HepG2 (cell line): ENCODE measurements around the gene C18orf54. TPM values are rescaled to one million over a fixed set of nuclear protein-coding genes. Genes with fewer than 3 reads are reported as not detected.

ENCODE experiments used
- ATAC-seq: fragments of 200-7000 bp; cut with Tn5 transposase; 3 replicates; pipeline ENCODE4 v1.9.1; 2020; ENCODE audit warnings: mild to moderate bottlenecking, moderate library complexity
- Bru-seq: library from RNA; stranded (reverse); fragments of 400-500 nt; gene quantifications from one replicate; lab custom pipeline; 2021; lab: Mats Ljungman, UMichigan
- BruChase-seq, 2 experiments: library from RNA; stranded (reverse); fragments of 400-500 nt; gene quantifications; one replicate each; lab custom pipeline; 2021; lab: Mats Ljungman, UMichigan
- BruUV-seq: library from RNA; stranded (reverse); fragments of 400-500 nt; replicated peaks from 2 replicates; lab custom pipeline; 2021; lab: Mats Ljungman, UMichigan
- CTCF ChIA-PET: fragments of 300-600 bp; formaldehyde crosslinking; extraction: SDS; loops from one replicate; lab custom pipeline; 2021; ENCODE audit warnings: low total read pairs, inconsistent platforms, low intra/inter-chr PET ratio; lab: Yijun Ruan, JAX
- POLR2A ChIA-PET: fragments of 350-600 bp; sonication (Branson Sonifier 250); formaldehyde crosslinking; loops from one replicate; lab custom pipeline; 2020; ENCODE audit warnings: antibody characterized with exemption, inconsistent platforms; lab: Yijun Ruan, JAX
- DNase-seq: peaks from one replicate; pipeline ENCODE4 v3.0.0-alpha.2; 2015; ENCODE audit warnings: low spot score
- FAIRE-seq: peaks from 3 replicates; lab custom pipeline; 2011; peaks lifted over from hg19 to GRCh38; lab: Jason Lieb, UNC
- H2AFZ ChIP-seq: one replicate; pipeline ENCODE4 v1.6.1; 2011; ENCODE audit warnings: low read length, inconsistent platforms
- H3K27ac ChIP-seq: fragments of 300-600 bp; 3 replicates; pipeline ENCODE4 v1.8.0; 2011; ENCODE audit warnings: mixed run types, mild to moderate bottlenecking, mixed read lengths, low read length, inconsistent platforms; ENCODE audit not compliant: insufficient read depth; ENCODE audit errors: extremely low read length
- H3K27me3 ChIP-seq, 2 experiments: fragments of 200-600 bp in 1 of 2; 2 replicates in 1 of 2; 3 replicates in 1 of 2; pipeline versions ENCODE4 v1.6.0 to v1.8.0; 2011; ENCODE audit warnings: low read length in 2 of 2, mild to moderate bottlenecking in 2 of 2, moderate library complexity in 2 of 2, inconsistent platforms in 1 of 2; ENCODE audit not compliant: insufficient read depth in 2 of 2, control insufficient read depth in 1 of 2
- H3K36me3 ChIP-seq, 2 experiments: fragments of 200-600 bp in 1 of 2; replicated peaks in 1 of 2; 2 replicates in 1 of 2; 3 replicates in 1 of 2; pipeline versions ENCODE4 v1.5.1 to v1.8.0; 2011; ENCODE audit warnings: low read length in 2 of 2, inconsistent platforms in 1 of 2; ENCODE audit not compliant: insufficient read depth in 2 of 2, control insufficient read depth in 1 of 2
- H3K4me1 ChIP-seq: 2 replicates; pipeline ENCODE4 v1.5.1; 2012; ENCODE audit warnings: low read length, inconsistent platforms; ENCODE audit not compliant: insufficient read depth
- H3K4me2 ChIP-seq: 2 replicates; pipeline ENCODE4 v1.6.0; 2011; ENCODE audit warnings: low read depth, low read length, inconsistent platforms
- H3K4me3 ChIP-seq, 3 experiments: fragments of 200-600 bp in 1 of 3; sonication (generic), shearing (Covaris generic) in 1 of 3; replicated peaks in 1 of 3; 2 replicates each; pipeline ENCODE4 v1.5.1; 2011 to 2016; ENCODE audit warnings: low read length in 3 of 3, inconsistent platforms in 2 of 3, low read depth in 2 of 3, mild to moderate bottlenecking in 2 of 3, control low read depth in 1 of 3, mixed read lengths in 1 of 3; ENCODE audit not compliant: insufficient read depth in 1 of 3
- H3K79me2 ChIP-seq: one replicate; pipeline ENCODE4 v1.6.1; 2011; ENCODE audit warnings: low read length, inconsistent platforms; ENCODE audit not compliant: insufficient read depth
- H3K9ac ChIP-seq: 2 replicates; pipeline ENCODE4 v1.6.0; 2011; ENCODE audit warnings: mild to moderate bottlenecking, low read depth, low read length, inconsistent platforms; ENCODE audit not compliant: insufficient read depth
- H3K9me3 ChIP-seq: 2 replicates; pipeline ENCODE4 v1.5.1; 2012; ENCODE audit warnings: mild to moderate bottlenecking, low read length
- H4K20me1 ChIP-seq: 2 replicates; pipeline ENCODE4 v1.6.0; 2011; ENCODE audit warnings: inconsistent platforms, mild to moderate bottlenecking, low read length, moderate library complexity; ENCODE audit not compliant: insufficient read depth
- GZF1 ChIP-seq: sonication (generic); formaldehyde crosslinking; IDR thresholded peaks from 2 replicates; pipeline ENCODE4 v1.5.1; 2020; ENCODE audit warnings: mild to moderate bottlenecking, missing genetic modification reagents
- HMGXB4 ChIP-seq, 2 experiments: sonication (generic) in 1 of 2; formaldehyde crosslinking in 1 of 2; IDR thresholded peaks; 2 replicates each; pipeline versions ENCODE4 v1.4.0 to v1.6.1; 2018 to 2020; ENCODE audit warnings: missing genetic modification reagents in 2 of 2, borderline replicate concordance in 1 of 2, low read depth in 1 of 2, mild to moderate bottlenecking in 1 of 2, missing biosample characterization in 1 of 2
- SCMH1 ChIP-seq: sonication (generic); formaldehyde crosslinking; IDR thresholded peaks from 2 replicates; pipeline ENCODE4 v1.9.0; 2021; ENCODE audit warnings: missing genetic modification reagents, mild to moderate bottlenecking, borderline replicate concordance
- SOX5 ChIP-seq: IDR thresholded peaks from 2 replicates; pipeline ENCODE4 v1.6.1; 2016; ENCODE audit warnings: borderline replicate concordance
- ZFP37 ChIP-seq: sonication (generic); formaldehyde crosslinking; IDR thresholded peaks from 2 replicates; pipeline ENCODE4 v1.4.0; 2020; ENCODE audit warnings: missing genetic modification reagents, borderline replicate concordance
- ZNF160 ChIP-seq: sonication (generic); formaldehyde crosslinking; IDR thresholded peaks from 2 replicates; pipeline ENCODE4 v1.8.0; 2022; ENCODE audit warnings: mild to moderate bottlenecking, inconsistent platforms, missing genetic modification reagents
- ZNF646 ChIP-seq: sonication (generic); formaldehyde crosslinking; IDR thresholded peaks from 2 replicates; pipeline ENCODE4 v1.9.0; 2021; ENCODE audit warnings: mild to moderate bottlenecking, missing genetic modification reagents
- WGBS: methylation state at CpG from one replicate; pipeline ENCODE4 v1.1.6; 2017; ENCODE audit warnings: low lambda C conversion rate; 5-methylcytosine and 5-hydroxymethylcytosine counted together
- in situ Hi-C: cut with HindIII; loops from 2 replicates; pipeline ENCODE4 v1.10.0; 2017; ENCODE audit warnings: low pct_unique_long_range_greater_than_20kb; ENCODE audit not compliant: extremely low pct_ligation_motif_present
- intact Hi-C: fragments of 100-400 bp; cut with micrococcal nuclease; formaldehyde crosslinking; loops from one replicate; pipeline ENCODE4 v1.10.0; 2022; ENCODE audit not compliant: unreplicated experiment
- long read RNA-seq, 2 experiments: library from RNA in 1 of 2; library from polyadenylated mRNA in 1 of 2; stranded (forward) in 1 of 2; unstranded in 1 of 2; transcript quantifications; one replicate each; pipeline ENCODE4 v2.0.0, GENCODE V29; 2019 to 2022
- polyA minus RNA-seq, 3 experiments: library from RNA; depleted of rRNA, polyadenylated mRNA; stranded (reverse); fragments of >200 nt; gene quantifications; 2 replicates each; pipeline ENCODE4 v1.2.3, GENCODE V29; 2011; ENCODE audit warnings: low replicate concordance in 1 of 3
- polyA plus RNA-seq, 8 experiments: library from polyadenylated mRNA; depleted of rRNA in 3 of 8; stranded (reverse) in 7 of 8; unstranded in 1 of 8; fragments of >200 nt; fragmentation: Illumina TruSeq in 4 of 8; extraction: Trizol in 4 of 8; gene quantifications; 2 replicates each; pipeline versions ENCODE4 v1.2.1 to v1.2.3, GENCODE V29; 2011 to 2016; ENCODE audit warnings: low read depth in 4 of 8, missing spikeins in 1 of 8, mixed read lengths in 1 of 8; ENCODE audit not compliant: insufficient read depth in 1 of 8
- total RNA-seq, 5 experiments: library from RNA; depleted of rRNA; stranded (reverse); fragments of >200 nt; fragmentation: Illumina TruSeq; extraction: Trizol; gene quantifications; 2 replicates each; pipeline ENCODE4 v1.2.3, GENCODE V29; 2016; ENCODE audit warnings: low read depth in 1 of 5

The C18orf54 gene
- total RNA-seq (2016; rRNA removed; fragmentation: Illumina TruSeq; extraction: Trizol) = 2.5 and 8.1 TPM in 2 replicates
- 0.79 and 0.91 TPM in 2 replicates for total RNA-seq (2016; cell fraction: cytosol; rRNA removed; fragmentation: Illumina TruSeq; extraction: Trizol; ENCODE audit: low read depth)
- total RNA-seq (2016; cell fraction: insoluble cytoplasmic fraction; rRNA removed; fragmentation: Illumina TruSeq; extraction: Trizol) = 1.6 and 6.8 TPM in 2 replicates
- 1.9 and 2.9 TPM in 2 replicates for total RNA-seq (2016; cell fraction: membrane; rRNA removed; fragmentation: Illumina TruSeq; extraction: Trizol)
- total RNA-seq (2016; cell fraction: nucleus; rRNA removed; fragmentation: Illumina TruSeq; extraction: Trizol) = 4.2 and 4.6 TPM in 2 replicates
- polyA plus RNA-seq (2011; rRNA removed) = 0.94 and 1.8 TPM in 2 replicates
- 0.30 and 0.56 TPM in 2 replicates for polyA plus RNA-seq (2011; cell fraction: cytosol; rRNA removed)
- 0.92 and 1.2 TPM in 2 replicates for polyA plus RNA-seq (2011; cell fraction: nucleus; rRNA removed)
- polyA plus RNA-seq (2012) = 1.1 and 2.0 TPM in 2 replicates
- polyA plus RNA-seq (2016; cell fraction: cytosol; fragmentation: Illumina TruSeq; extraction: Trizol; ENCODE audit: low read depth) = 0.14 and 0.19 TPM in 2 replicates
- polyA plus RNA-seq (2016; cell fraction: insoluble cytoplasmic fraction; fragmentation: Illumina TruSeq; extraction: Trizol; ENCODE audit: low read depth) = 5.7 and 6.0 TPM in 2 replicates
- 0.69 and 0.83 TPM in 2 replicates for polyA plus RNA-seq (2016; cell fraction: membrane; fragmentation: Illumina TruSeq; extraction: Trizol; ENCODE audit: low read depth)
- polyA plus RNA-seq (2016; cell fraction: nucleus; fragmentation: Illumina TruSeq; extraction: Trizol; ENCODE audit: insufficient read depth, low read depth) = 4.3 and 5.4 TPM in 2 replicates
- polyA minus RNA-seq (2011; rRNA and poly(A)+ RNA removed; ENCODE audit: low replicate concordance) = 0.74 and 1.1 TPM in 2 replicates
- polyA minus RNA-seq (2011; cell fraction: cytosol; rRNA and poly(A)+ RNA removed) = 4.5 and 5.2 TPM in 2 replicates
- 5.5 and 7.2 TPM in 2 replicates for polyA minus RNA-seq (2011; cell fraction: nucleus; rRNA and poly(A)+ RNA removed)
- percentile 41 among the genes with signal in this experiment for Bru-seq, nascent RNA
- BruChase-seq, experiment 1, labeled RNA remaining after a 6-hour chase = percentile 43 among the genes with signal in this experiment
- percentile 47 among the genes with signal in this experiment for BruChase-seq, experiment 2, labeled RNA remaining after a 2-hour chase
- long read RNA-seq, experiment 1, full-length matches to known transcripts = 1 of 3 reads
- long read RNA-seq, experiment 1, partial matches to known transcripts = 1 of 3 reads
- long read RNA-seq, experiment 1, other reads (novel, unspliced or antisense) = 1 of 3 reads
- long read RNA-seq, experiment 2, partial matches to known transcripts = 0 of 5 reads
- long read RNA-seq, experiment 2, other reads (novel, unspliced or antisense) = 5 of 5 reads

GRCh38 chr18:54357660-54358494, at the start of gene C18orf54, which contains the start of gene STARD6:
Gene C18orf54, plus strand, starts transcription at chr18:54357906. Its CDS starts 2,667 bp downstream, at chr18:54360573.
Gene STARD6, minus strand, starts transcription at chr18:54357858. Its CDS starts 3,285 bp downstream, at chr18:54354573.
- intact Hi-C loops (loop anchor here (2.0 kb wide), 1 partner anchor 133 kb away; the partner anchor contains the start of gene MBD2), in situ Hi-C loops (no loop called here)
- Histone ChIP-seq H3K9me3 (no peaks in the 10 kb centered on the region), H3K4me2 (peak within 1 kb of the TSS; percentile 93), H3K4me1 (peaks cover 28% of the 10 kb centered on the region), H3K9ac (peak within 1 kb of the TSS; percentile 68), H2AFZ (peak within 1 kb of the TSS; percentile 97), H3K79me2 (no peaks in the 10 kb centered on the region), H4K20me1 (no peaks in the 10 kb centered on the region), H3K36me3 (no peaks in the 10 kb centered on the region), H3K27ac (peak within 1 kb of the TSS; percentile 70), H3K4me3 (peak within 1 kb of the TSS; percentile 92 to 99 (median 97)), H3K27me3 (no peaks in the 10 kb centered on the region; a peak in 2 of 5 replicates)
- FAIRE-seq = peak; percentile 42
- CTCF ChIA-PET = interaction anchor here (0.7 kb wide), 1 partner anchor 35 kb away, joined by 3 read pairs; no protein-coding TSS in a partner anchor
- DNase-seq = peak; percentile 87
- BruUV-seq = no TSS peak
- ATAC-seq = peak; percentile 95
- 1% methylated on average over 25 of the region's 62 CpGs for WGBS
- POLR2A ChIA-PET = interaction anchor here (1.0 kb wide), 2 partner anchors 89 to 104 kb away, joined by 3 to 4 read pairs; partner anchors contain the start of gene POLI
- TF ChIP-seq SOX5 = no peak; the same call in 1 of the 2 replicates
- no peak for TF ChIP-seq ZFP37 (CRISPR knock-in tag)
- TF ChIP-seq SCMH1 (CRISPR knock-in tag) = no peak
- no peak for TF ChIP-seq GZF1 (CRISPR knock-in tag)
- peak; percentile 83 to 84 for TF ChIP-seq HMGXB4 (CRISPR knock-in tag; IDR thresholded peaks at IDR 0.05; ENCODE audit: borderline replicate concordance in 1 of 2, low read depth in 1 of 2)
- TF ChIP-seq ZNF160 (CRISPR knock-in tag) = no peak
- TF ChIP-seq ZNF646 (CRISPR knock-in tag) = no peak
